K562 (cell line): ENCODE data around the gene ARFGAP1. TPM values are rescaled to one million over a fixed set of nuclear protein-coding genes. Genes with fewer than 3 reads are reported as not detected.

ENCODE experiments used
- ATAC-seq: fragments of 200-7000 bp; cut with Tn5 transposase; 3 replicates; pipeline ENCODE4 v1.9.1; 2020; ENCODE audit warnings: moderate library complexity
- BruUV-seq: library from RNA; stranded (reverse); fragments of 400-500 nt; replicated peaks from 2 replicates; lab custom pipeline; 2021; lab: Mats Ljungman, UMichigan
- CTCF ChIA-PET: fragments of 300-600 bp; formaldehyde crosslinking; extraction: SDS; loops from one replicate; lab custom pipeline; 2021; ENCODE audit warnings: low intra/inter-chr PET ratio; lab: Yijun Ruan, JAX
- POLR2A ChIA-PET: fragments of 300-600, 350-650 bp; sonication (Branson Sonifier 250); formaldehyde crosslinking; extraction: SDS; loops from one replicate; lab custom pipeline; 2021; ENCODE audit warnings: antibody characterized with exemption, inconsistent platforms; lab: Yijun Ruan, JAX
- DNase-seq, 4 experiments: peaks; one replicate each; pipeline versions ENCODE4 v3.0.0 to v3.0.0-alpha.2; 2011 to 2018; ENCODE audit warnings: low spot score in 3 of 4, mixed read lengths in 3 of 4; ENCODE audit errors: extremely low read depth in 1 of 4
- FAIRE-seq: peaks from 2 replicates; lab custom pipeline; 2011; peaks lifted over from hg19 to GRCh38; lab: Jason Lieb, UNC
- H2AFZ ChIP-seq: 2 replicates; pipeline ENCODE4 v1.6.0; 2011; ENCODE audit warnings: low read depth, low read length, control low read depth, inconsistent platforms
- H3K27ac ChIP-seq: fragments of 200-600 bp; 3 replicates; pipeline ENCODE4 v1.8.0; 2011; ENCODE audit warnings: low read depth, mild to moderate bottlenecking, control low read depth, inconsistent platforms, low read length, moderate library complexity, mixed read lengths; ENCODE audit errors: extremely low read depth
- H3K27me3 ChIP-seq, 2 experiments: fragments of 300-600 bp in 1 of 2; 2 replicates in 1 of 2; 3 replicates in 1 of 2; pipeline versions ENCODE4 v1.6.0 to v1.8.0; 2011; ENCODE audit warnings: inconsistent platforms in 2 of 2, low read length in 2 of 2, mild to moderate bottlenecking in 1 of 2, mixed read lengths in 1 of 2, moderate library complexity in 1 of 2; ENCODE audit not compliant: control insufficient read depth in 2 of 2, insufficient read depth in 2 of 2
- H3K36me3 ChIP-seq: fragments of 300-600 bp; 3 replicates; pipeline ENCODE4 v1.8.0; 2011; ENCODE audit warnings: mild to moderate bottlenecking, low read length, inconsistent platforms; ENCODE audit not compliant: control insufficient read depth, insufficient read depth
- H3K4me1 ChIP-seq, 2 experiments: fragments of 200-600 bp in 1 of 2; replicated peaks in 1 of 2; 2 replicates in 1 of 2; 3 replicates in 1 of 2; pipeline versions ENCODE4 v1.5.1 to v1.8.0; 2011; ENCODE audit warnings: inconsistent platforms in 2 of 2, low read length in 2 of 2, mild to moderate bottlenecking in 1 of 2, mixed read lengths in 1 of 2, moderate library complexity in 1 of 2; ENCODE audit not compliant: control insufficient read depth in 2 of 2, insufficient read depth in 2 of 2
- H3K4me2 ChIP-seq: 2 replicates; pipeline ENCODE4 v1.6.1; 2011; ENCODE audit warnings: low read length, control low read depth, inconsistent platforms, mixed read lengths; ENCODE audit not compliant: insufficient read depth
- H3K4me3 ChIP-seq: fragments of 200-600 bp; sonication (generic), shearing (Covaris generic); 2 replicates; pipeline ENCODE4 v1.5.1; 2016; ENCODE audit warnings: control low read depth, inconsistent platforms
- H3K79me2 ChIP-seq: fragments of 200-600 bp; 3 replicates; pipeline ENCODE4 v1.8.0; 2011; ENCODE audit warnings: low read length, inconsistent platforms; ENCODE audit not compliant: control insufficient read depth, insufficient read depth
- H3K9ac ChIP-seq, 2 experiments: 2 replicates each; pipeline versions ENCODE4 v1.6.0 to v1.6.1; 2011; ENCODE audit warnings: low read depth in 2 of 2, low read length in 2 of 2, control low read depth in 1 of 2, inconsistent platforms in 1 of 2, mild to moderate bottlenecking in 1 of 2, mixed read lengths in 1 of 2; ENCODE audit not compliant: insufficient read depth in 1 of 2
- H3K9me1 ChIP-seq: one replicate; pipeline ENCODE4 v1.6.0; 2011; ENCODE audit warnings: inconsistent platforms, mild to moderate bottlenecking, low read length, moderate library complexity; ENCODE audit not compliant: control insufficient read depth, insufficient read depth
- H3K9me3 ChIP-seq: replicated peaks from 2 replicates; pipeline ENCODE4 v1.5.1; 2011; ENCODE audit warnings: low read depth, low read length, inconsistent platforms; ENCODE audit not compliant: control insufficient read depth, insufficient read depth
- H4K20me1 ChIP-seq: replicated peaks from 2 replicates; pipeline ENCODE4 v1.6.1; 2011; ENCODE audit warnings: low read length, inconsistent platforms, mixed read lengths; ENCODE audit not compliant: control insufficient read depth, insufficient read depth
- PCBP1 ChIP-seq: fragments of 200-400 bp; formaldehyde crosslinking; IDR thresholded peaks from 2 replicates; pipeline ENCODE4 v1.6.1; 2018; ENCODE audit warnings: mild to moderate bottlenecking, low read depth, low read length; ENCODE audit not compliant: poor library complexity, severe bottlenecking
- ZBTB17 ChIP-seq: fragments of 450-650 bp; formaldehyde crosslinking; IDR thresholded peaks from 2 replicates; pipeline ENCODE4 v1.4.0; 2020; ENCODE audit warnings: mild to moderate bottlenecking
- ZFP30 ChIP-seq: fragments of 250-450 bp; sonication (Bioruptor Pico); IDR thresholded peaks from 2 replicates; pipeline ENCODE4 v1.8.0; 2022; ENCODE audit warnings: moderate library complexity, mild to moderate bottlenecking, inconsistent platforms, borderline replicate concordance
- ZNF444 ChIP-seq: fragments of 250-450 bp; sonication (Bioruptor Pico); IDR thresholded peaks from 2 replicates; pipeline ENCODE4 v1.4.0; 2020; ENCODE audit warnings: mild to moderate bottlenecking, moderate library complexity
- ZNF518B ChIP-seq: fragments of 250-450 bp; sonication (Bioruptor Pico); IDR thresholded peaks from 2 replicates; pipeline ENCODE4 v1.5.0; 2021; ENCODE audit warnings: mild to moderate bottlenecking, moderate library complexity
- ZNF77 ChIP-seq: fragments of 250-450 bp; sonication (Bioruptor Pico); IDR thresholded peaks from 2 replicates; pipeline ENCODE4 v1.5.0; 2020
- WGBS: fragments of 100-300 bp; shearing (Covaris generic); methylation state at CpG from one replicate; pipeline ENCODE4 v1.1.6; 2016; ENCODE audit warnings: low coverage, mixed read lengths; ENCODE audit not compliant: insufficient coverage; ENCODE audit errors: missing lambda C conversion rate; 5-methylcytosine and 5-hydroxymethylcytosine counted together
- in situ Hi-C: fragments of 300-500 bp; cut with MboI; formaldehyde crosslinking; loops from 4 replicates; pipeline ENCODE4 v1.15.0; 2018; ENCODE audit warnings: inconsistent platforms, mixed read lengths
- intact Hi-C: fragments of 100-400 bp; cut with micrococcal nuclease; formaldehyde crosslinking; loops from 2 replicates; pipeline ENCODE4 v1.14.2; 2022
- polyA plus RNA-seq, 8 experiments: library from polyadenylated mRNA; depleted of rRNA in 4 of 8; stranded (reverse) in 5 of 8; unstranded in 3 of 8; fragments of >200 nt; fragmentation: Nextera tagmentation in 2 of 8; fragmentation: Illumina TruSeq in 1 of 8; extraction: Ambion mirVana in 2 of 8; extraction: Trizol in 1 of 8; gene quantifications; 2 replicates each; pipeline versions ENCODE4 v1.2.1 to v1.2.3, GENCODE V29; 2011 to 2014; ENCODE audit warnings: inconsistent platforms in 1 of 8, missing spikeins in 1 of 8
- total RNA-seq, 7 experiments: library from RNA; depleted of rRNA in 6 of 7; stranded (reverse); fragments of >200 nt in 6 of 7; fragmentation: Illumina TruSeq in 2 of 7; extraction: Trizol in 2 of 7; gene quantifications; 2 replicates each; pipeline versions ENCODE4 v1.2.1 to v1.2.3, GENCODE V29; 2011 to 2021; ENCODE audit warnings: low replicate concordance in 1 of 7

The ARFGAP1 gene
- total and polyA plus RNA-seq, 9 of the 15 experiments (the other 6 are each of a cell fraction or from before 2014, with no cell fraction given), result 0.53 to 102 (median 33.5) TPM

GRCh38 chr20:63238031-63238430 is 34.6 kb upstream of the ARFGAP1 start:
- intact Hi-C loops (no loop called here), in situ Hi-C loops (no loop called here)
- H3K79me2 ChIP-seq, result no peaks in the 10 kb centered on the region
- H3K27ac ChIP-seq, result no peak overlapping the region
- ATAC-seq, result no peak
- no peak for FAIRE-seq
- peaks cover 20 to 52% of the 10 kb centered on the region in 2 experiments; a peak in 4 of 5 replicates for H3K27me3 ChIP-seq
- no peak overlapping the region for H3K4me3 ChIP-seq
- CTCF ChIA-PET, result no interaction called here
- H3K9me3 ChIP-seq, result no peaks in the 10 kb centered on the region
- no TSS peak for BruUV-seq
- POLR2A ChIA-PET, result no interaction called here
- TF ChIP-seq ZBTB17 (CRISPR knock-in tag), result no peak
- TF ChIP-seq PCBP1, result no peak
- no peak for TF ChIP-seq ZNF518B (CRISPR knock-in tag)
- no peak for TF ChIP-seq ZNF444 (CRISPR knock-in tag)
- TF ChIP-seq ZFP30 (CRISPR knock-in tag), result no peak
- no peak for TF ChIP-seq ZNF77
- no peak overlapping the region for H3K4me2 ChIP-seq
- no peak overlapping the region for H3K9ac ChIP-seq
- H3K4me1 ChIP-seq, result peaks cover 0 to 43% of the 10 kb centered on the region in 2 experiments; a peak in 3 of 5 replicates
- no peaks in the 10 kb centered on the region for H3K9me1 ChIP-seq
- H3K36me3 ChIP-seq, result no peaks in the 10 kb centered on the region
- no peak overlapping the region for H2AFZ ChIP-seq
- H4K20me1 ChIP-seq, result 0 out of 2 replicates have a peak, but pooled peaks cover 3% of the 10 kb centered on the region
- 10% methylated on average over 5 of the region's 10 CpGs for WGBS
- no peak for DNase-seq
